Esophagus (tissue), 2 donors: ENCODE measurements around the gene TMEM114. TPM values are rescaled to one million over a fixed set of nuclear protein-coding genes. Genes with fewer than 3 reads are reported as not detected.

Experiments
- H3K27ac ChIP-seq, 2 donors: one replicate each; pipeline ENCODE4 v1.5.1; 2013; ENCODE audit warnings: low read depth in 2 of 2, mild to moderate bottlenecking in 2 of 2, inconsistent platforms in 1 of 2, low read length in 1 of 2, moderate library complexity in 1 of 2
- H3K27me3 ChIP-seq, 2 donors: one replicate each; pipeline ENCODE4 v1.6.1; 2013; ENCODE audit warnings: low read length in 2 of 2, control low read depth in 1 of 2, mild to moderate bottlenecking in 1 of 2; ENCODE audit not compliant: insufficient read depth in 2 of 2, control insufficient read depth in 1 of 2
- H3K36me3 ChIP-seq, 2 donors: one replicate each; pipeline ENCODE4 v1.6.1; 2013; ENCODE audit warnings: low read length in 1 of 2; ENCODE audit not compliant: control insufficient read depth in 2 of 2, insufficient read depth in 2 of 2
- H3K4me1 ChIP-seq, 2 donors: one replicate each; pipeline ENCODE4 v1.6.1; 2013; ENCODE audit warnings: low read length in 1 of 2; ENCODE audit not compliant: control insufficient read depth in 2 of 2, insufficient read depth in 2 of 2
- H3K4me3 ChIP-seq, 2 donors: one replicate each; pipeline ENCODE4 v1.5.1; 2013; ENCODE audit warnings: low read length in 2 of 2, mild to moderate bottlenecking in 2 of 2, low read depth in 1 of 2, moderate library complexity in 1 of 2
- H3K9me3 ChIP-seq, 2 donors: one replicate each; pipeline ENCODE4 v1.6.1; 2013; ENCODE audit warnings: mild to moderate bottlenecking in 2 of 2, low read depth in 1 of 2, low read length in 1 of 2, moderate library complexity in 1 of 2; ENCODE audit not compliant: control insufficient read depth in 2 of 2, insufficient read depth in 1 of 2
- WGBS, 2 donors: extraction: QIAGEN DNeasy Blood & Tissue Kit; methylation state at CpG; one replicate each; pipeline ENCODE4 v1.1.7; 2013; 5-methylcytosine and 5-hydroxymethylcytosine counted together
- polyA plus RNA-seq, 2 donors: library from polyadenylated mRNA; stranded (reverse); fragments of 200-250 nt; gene quantifications; one replicate each; pipeline ENCODE4 v1.2.3, GENCODE V29; 2013
- donor health status: healthy with polysubstance abuse.
- donor health status: Bipolar disorder and iron deficiency.

Gene TMEM114
- polyA plus RNA-seq, 2 donors: 0.26 TPM; not detected in 1

DNA sequence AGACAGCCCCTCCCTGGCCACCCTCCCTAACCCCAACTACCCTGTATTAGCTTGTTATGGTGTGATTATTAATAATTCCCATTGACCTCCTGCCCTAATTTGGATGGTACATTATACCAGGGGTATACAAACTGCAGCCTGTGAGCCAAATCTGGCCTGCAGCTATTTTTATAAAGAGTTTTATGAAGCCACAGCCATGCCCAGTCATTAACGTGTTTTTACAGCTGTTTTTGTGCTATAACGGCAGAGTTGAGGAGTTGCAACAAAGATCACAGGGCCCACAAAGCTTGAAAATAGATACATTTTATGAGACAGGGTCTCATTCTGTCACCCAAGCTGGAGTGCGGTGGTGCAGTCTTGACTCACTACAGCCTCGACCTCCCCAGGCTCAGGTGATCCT lies 37.1 kb upstream of the TMEM114 start:
- H3K27ac ChIP-seq: no peak overlapping the region
- no peaks in the 10 kb centered on the region for H3K4me1 ChIP-seq
- no peak overlapping the region for H3K4me3 ChIP-seq
- H3K9me3 ChIP-seq: no peaks in the 10 kb centered on the region
- WGBS, 2 donors: 75 to 88% methylated on average over 4 of the region's 4 CpGs
- H3K27me3 ChIP-seq: no peaks in the 10 kb centered on the region
- peaks cover 29 to 35% of the 10 kb centered on the region in 2 donors for H3K36me3 ChIP-seq

GRCh38 chr16:8626946-8627345 lies 36.6 kb upstream of the TMEM114 start:
- 87 to 95% methylated on average over 8 of the region's 8 CpGs for WGBS, 2 donors
- no peaks in the 10 kb centered on the region for H3K4me1 ChIP-seq
- H3K27me3 ChIP-seq: no peaks in the 10 kb centered on the region
- H3K4me3 ChIP-seq: no peak overlapping the region
- H3K9me3 ChIP-seq: no peaks in the 10 kb centered on the region
- no peak overlapping the region for H3K27ac ChIP-seq
- H3K36me3 ChIP-seq: peaks cover 29 to 35% of the 10 kb centered on the region in 2 donors

DNA sequence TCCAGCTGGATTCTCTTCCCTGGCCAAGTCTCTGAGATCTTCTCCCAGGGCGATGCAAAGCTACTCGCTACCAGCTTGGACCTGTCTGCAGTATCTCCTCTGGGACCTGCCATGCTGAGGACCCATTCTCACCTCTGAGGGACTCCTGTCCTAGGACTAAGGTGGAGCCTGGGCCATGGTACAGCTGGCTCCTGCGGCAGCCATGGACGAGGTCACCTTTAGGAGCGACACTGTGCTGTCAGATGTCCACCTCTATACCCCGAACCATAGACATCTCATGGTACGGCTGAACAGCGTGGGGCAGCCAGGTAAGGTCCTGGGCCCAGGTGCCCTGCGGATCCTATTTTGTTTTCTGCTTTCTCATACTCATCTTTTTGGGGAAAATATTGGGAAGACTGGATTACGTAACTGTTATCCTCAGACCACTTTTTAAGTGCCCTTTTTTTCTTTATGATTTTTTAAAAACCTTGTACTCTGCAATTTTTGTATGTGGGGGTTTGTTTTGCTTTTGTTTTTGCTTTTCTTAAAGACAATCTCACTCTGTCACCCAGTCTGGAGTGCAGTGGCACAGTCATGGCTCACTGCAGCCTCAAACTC lies 35.3 kb upstream of the TMEM114 start:
- WGBS, 2 donors: 94% methylated on average over 10 of the region's 10 CpGs

DNA sequence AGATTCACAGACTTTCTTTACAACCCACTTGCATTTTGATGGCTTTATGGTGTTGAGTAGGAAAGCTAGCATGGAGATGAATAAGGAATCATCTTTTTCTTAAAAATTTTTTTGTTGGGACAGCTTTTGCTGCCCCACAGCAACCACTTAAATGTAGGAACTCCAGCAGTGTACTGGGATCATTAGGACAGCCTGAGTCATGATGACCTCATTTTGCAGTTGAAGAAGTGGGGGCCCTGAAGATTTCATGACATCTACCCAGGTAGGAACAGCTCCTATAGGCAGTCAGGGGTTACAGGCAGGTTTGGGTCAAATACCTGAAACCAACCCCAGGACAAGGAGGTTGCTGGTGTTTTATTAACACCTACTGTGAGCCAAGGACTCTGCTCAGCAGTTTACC lies 33.3 kb upstream of the TMEM114 start:
- no peak overlapping the region for H3K4me3 ChIP-seq
- peaks cover 9 to 13% of the 10 kb centered on the region in 2 donors for H3K36me3 ChIP-seq
- no peaks in the 10 kb centered on the region for H3K9me3 ChIP-seq
- H3K27ac ChIP-seq: no peak overlapping the region
- no peaks in the 10 kb centered on the region for H3K4me1 ChIP-seq
- H3K27me3 ChIP-seq: no peaks in the 10 kb centered on the region

More for the DNA sequence above, 35.3 kb upstream of the TMEM114 start:
- Histone ChIP-seq H3K36me3 (peaks cover 22 to 32% of the 10 kb centered on the region in 2 donors), H3K4me3 (no peak overlapping the region), H3K9me3 (no peaks in the 10 kb centered on the region), H3K27ac (no peak overlapping the region), H3K27me3 (no peaks in the 10 kb centered on the region), H3K4me1 (no peaks in the 10 kb centered on the region)

GRCh38 chr16:8622315-8622656 lies 32.0 kb upstream of the TMEM114 start:
- no peaks in the 10 kb centered on the region for H3K27me3 ChIP-seq
- 4 to 7% methylated on average over 4 of the region's 4 CpGs for WGBS, 2 donors
- no peaks in the 10 kb centered on the region for H3K4me1 ChIP-seq
- H3K9me3 ChIP-seq: no peaks in the 10 kb centered on the region
- H3K27ac ChIP-seq: no peak overlapping the region
- peak overlapping the region; percentile 85 to 88 for H3K4me3 ChIP-seq
- peaks cover 7 to 12% of the 10 kb centered on the region in 2 donors for H3K36me3 ChIP-seq

DNA sequence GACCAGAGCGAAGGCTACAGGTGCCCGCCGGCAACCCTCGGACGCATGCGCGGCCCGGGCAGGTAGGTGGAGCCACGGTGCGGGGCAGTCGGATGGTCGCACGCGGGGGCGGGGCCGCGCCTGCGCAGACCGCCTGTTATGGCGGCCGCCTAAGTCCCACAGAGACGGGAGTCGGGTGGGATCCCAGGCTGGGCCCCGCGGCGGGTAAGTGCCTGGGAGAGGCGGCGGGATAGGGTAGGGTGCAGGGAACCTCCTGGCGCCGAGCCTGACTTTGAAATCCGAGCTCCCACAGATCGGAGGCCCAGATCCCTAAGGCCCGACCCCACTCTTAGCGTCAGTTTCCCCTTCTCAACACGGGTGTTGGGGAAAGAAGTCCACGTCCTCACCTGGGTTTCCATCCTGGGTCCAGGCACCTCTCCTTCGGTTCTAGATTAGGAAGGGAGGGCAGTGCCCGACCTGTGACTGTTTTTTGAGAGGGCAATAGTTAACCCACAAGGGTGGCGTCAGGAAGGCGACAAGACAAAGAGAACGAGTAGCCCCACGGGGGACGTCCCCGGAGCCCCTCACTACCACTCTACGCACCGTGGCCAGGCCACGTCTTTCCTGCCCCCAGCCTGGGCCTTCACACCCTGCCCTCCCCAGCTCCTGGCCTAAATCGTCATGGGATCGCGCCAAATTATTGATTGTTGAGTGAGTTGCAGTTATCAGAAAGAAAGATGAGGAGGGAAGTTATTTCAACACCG lies 31.4 kb upstream of the TMEM114 start, which contains the start of gene METTL22:
Gene METTL22 (plus strand): TSS at position 127 of the 743 bp plus-strand sequence. CDS start 3,968 bp downstream, outside the sequence.
- H3K9me3 ChIP-seq: no peaks in the 10 kb centered on the region
- peak within 1 kb of the TSS; percentile 85 to 88 for H3K4me3 ChIP-seq
- H3K27me3 ChIP-seq: no peaks in the 10 kb centered on the region
- 0% methylated on average over 48 to 51 of the region's 51 CpGs for WGBS, 2 donors
- H3K27ac ChIP-seq: peak within 1 kb of the TSS; percentile 53 to 80
- H3K36me3 ChIP-seq: peaks cover 3 to 8% of the 10 kb centered on the region in 2 donors
- H3K4me1 ChIP-seq: no peaks in the 10 kb centered on the region

DNA sequence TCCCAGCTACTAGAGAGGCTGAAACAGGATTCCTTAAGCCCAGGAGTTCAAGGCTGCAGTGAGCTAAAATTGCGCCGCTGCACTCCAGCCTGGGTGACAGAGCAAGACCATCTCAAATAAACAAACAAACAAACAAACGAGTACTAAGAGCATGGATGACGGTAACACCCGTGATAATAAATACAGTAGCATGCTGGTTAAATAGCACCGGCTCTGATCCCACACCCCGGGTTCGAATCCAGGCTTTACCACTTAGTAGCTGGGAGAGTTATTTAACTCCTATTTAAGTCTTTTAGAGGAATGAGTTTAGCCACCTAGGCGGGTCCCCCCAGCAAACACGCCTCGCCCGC lies 30.9 kb upstream of the TMEM114 start:
- peak overlapping the region; percentile 85 to 88 for H3K4me3 ChIP-seq
- no peaks in the 10 kb centered on the region for H3K4me1 ChIP-seq
- H3K27me3 ChIP-seq: no peaks in the 10 kb centered on the region
- H3K36me3 ChIP-seq: peaks cover 3 to 7% of the 10 kb centered on the region in 2 donors
- WGBS, 2 donors: 19 to 20% methylated on average over 12 of the region's 12 CpGs
- H3K27ac ChIP-seq: peak overlapping the region in 1 of 2 donors; percentile 80
- no peaks in the 10 kb centered on the region for H3K9me3 ChIP-seq

- H3K4me1 ChIP-seq: no peaks in the 10 kb centered on the region
- H3K36me3 ChIP-seq: peaks cover 1 to 2% of the 10 kb centered on the region in 2 donors
- H3K4me3 ChIP-seq: no peak overlapping the region
- 42 to 62% methylated on average over 6 of the region's 6 CpGs for WGBS, 2 donors
- no peak overlapping the region for H3K27ac ChIP-seq
- H3K9me3 ChIP-seq: no peaks in the 10 kb centered on the region
- no peaks in the 10 kb centered on the region for H3K27me3 ChIP-seq
Observed at GRCh38 chr16:8620535-8620934, 30.2 kb upstream of the TMEM114 start.

DNA sequence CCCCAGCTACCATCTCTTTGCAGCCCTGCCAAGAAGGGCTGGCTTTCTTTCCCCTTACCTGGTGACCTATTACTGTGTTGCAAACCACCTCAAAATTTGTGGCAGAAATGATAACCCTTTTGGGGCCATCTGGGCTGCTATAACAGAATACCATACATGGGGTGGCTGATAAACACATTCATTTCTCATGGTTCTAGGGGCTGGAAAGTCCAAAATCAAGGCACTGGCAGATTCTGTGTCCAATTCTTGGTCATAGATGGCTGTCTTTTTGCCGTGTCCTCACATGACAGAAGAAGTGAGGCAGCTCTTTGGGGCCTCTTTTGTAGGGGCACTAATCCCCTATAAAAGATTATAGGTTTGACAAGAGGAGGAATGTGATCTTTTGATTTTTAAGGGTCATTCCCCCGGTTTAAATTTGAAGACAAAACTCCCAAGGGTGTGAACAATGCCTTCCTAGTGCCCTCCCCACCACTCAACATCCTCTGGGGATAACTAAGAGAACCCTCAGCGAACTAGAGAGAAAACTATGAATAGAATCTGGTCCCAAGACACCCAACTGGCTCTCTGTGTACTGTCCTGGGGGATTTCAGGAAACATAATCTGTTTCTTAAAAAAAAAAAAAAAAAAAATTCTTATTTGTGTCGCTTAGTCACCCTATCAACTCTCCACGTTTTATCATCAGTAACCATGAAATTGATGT lies 29.5 kb upstream of the TMEM114 start:
- Histone ChIP-seq H3K4me3 (no peak overlapping the region), H3K36me3 (no peaks in the 10 kb centered on the region), H3K27ac (no peak overlapping the region), H3K27me3 (no peaks in the 10 kb centered on the region), H3K4me1 (no peaks in the 10 kb centered on the region), H3K9me3 (no peaks in the 10 kb centered on the region)
- WGBS, 2 donors: 64 to 66% methylated on average over 5 of the region's 5 CpGs
